Fibroblast of lung (primary cell): Measurements from ENCODE around the gene PPP1R9A. TPM values are rescaled to one million over a fixed set of nuclear protein-coding genes. Genes with fewer than 3 reads are reported as not detected.

Source experiments
- DNase-seq, 2 donors: peaks; one replicate each; pipeline versions ENCODE4 v3.0.0 to v3.0.0-alpha.2; 2010; ENCODE audit warnings: low read depth in 2 of 2
- H2AFZ ChIP-seq: 2 replicates; pipeline ENCODE4 v1.5.1; 2012; ENCODE audit warnings: low read length, control low read depth, inconsistent platforms
- H3K27ac ChIP-seq: 2 replicates; pipeline ENCODE4 v1.5.1; 2011; ENCODE audit warnings: low read length, control low read depth; ENCODE audit not compliant: insufficient read depth
- H3K27me3 ChIP-seq: 2 replicates; pipeline ENCODE4 v1.5.1; 2011; ENCODE audit warnings: mild to moderate bottlenecking, low read length; ENCODE audit not compliant: control insufficient read depth, insufficient read depth
- H3K36me3 ChIP-seq: 2 replicates; pipeline ENCODE4 v1.5.1; 2011; ENCODE audit warnings: low read length; ENCODE audit not compliant: control insufficient read depth, insufficient read depth
- H3K4me1 ChIP-seq: 2 replicates; pipeline ENCODE4 v1.5.1; 2011; ENCODE audit warnings: low read length; ENCODE audit not compliant: control insufficient read depth, insufficient read depth; ENCODE audit errors: extremely low read depth
- H3K4me2 ChIP-seq: 2 replicates; pipeline ENCODE4 v1.5.1; 2011; ENCODE audit warnings: low read length, control low read depth; ENCODE audit not compliant: insufficient read depth; ENCODE audit errors: extremely low read depth
- H3K4me3 ChIP-seq, 4 experiments: fragments of 200-600 bp in 1 of 4; sonication (generic) in 1 of 4; replicated peaks in 1 of 4; 2 replicates each; pipeline ENCODE4 v1.5.1; 2011 to 2016; ENCODE audit warnings: low read length in 4 of 4, low read depth in 3 of 4, mild to moderate bottlenecking in 3 of 4, control low read depth in 2 of 4, inconsistent platforms in 1 of 4, mixed read lengths in 1 of 4; ENCODE audit not compliant: insufficient read depth in 1 of 4; ENCODE audit errors: control extremely low read depth in 1 of 4
- H3K79me2 ChIP-seq: 2 replicates; pipeline ENCODE4 v1.5.1; 2012; ENCODE audit warnings: mild to moderate bottlenecking, low read length, inconsistent platforms; ENCODE audit not compliant: control insufficient read depth, insufficient read depth
- H3K9ac ChIP-seq: 2 replicates; pipeline ENCODE4 v1.5.1; 2011; ENCODE audit warnings: mild to moderate bottlenecking, low read length, control low read depth; ENCODE audit not compliant: insufficient read depth
- H3K9me3 ChIP-seq: 2 replicates; pipeline ENCODE4 v1.5.1; 2012; ENCODE audit warnings: low read depth, low read length; ENCODE audit not compliant: control insufficient read depth, insufficient read depth
- H4K20me1 ChIP-seq: 2 replicates; pipeline ENCODE4 v1.5.1; 2011; ENCODE audit warnings: low read length; ENCODE audit not compliant: control insufficient read depth, insufficient read depth; ENCODE audit errors: extremely low read depth
- CTCF ChIP-seq, 2 donors: IDR thresholded peaks in 1 of 2; conservative IDR thresholded peaks in 1 of 2; 1 replicate in 1 of 2; 2 replicates in 1 of 2; pipeline ENCODE4 v1.5.1; 2011 to 2012; ENCODE audit warnings: low read length in 2 of 2, control low read depth in 1 of 2, inconsistent platforms in 1 of 2, low read depth in 1 of 2, mild to moderate bottlenecking in 1 of 2
- EZH2 ChIP-seq: IDR thresholded peaks from 2 replicates; pipeline ENCODE4 v1.5.1; 2012; ENCODE audit warnings: low read length, control low read depth, mild to moderate bottlenecking; ENCODE audit errors: missing control alignments
- polyA plus RNA-seq, 2 donors: library from polyadenylated mRNA; depleted of rRNA in 1 of 2; stranded (reverse) in 1 of 2; unstranded in 1 of 2; fragments of >200 nt; gene quantifications; 2 replicates each; pipeline ENCODE4 v1.2.1, GENCODE V29; 2011 to 2012; ENCODE audit warnings: missing spikeins in 1 of 2
- total RNA-seq: library from RNA; depleted of rRNA; stranded (reverse); fragments of >200 nt; gene quantifications from 2 replicates; pipeline ENCODE4 v1.2.1, GENCODE V29; 2014

Gene PPP1R9A
- total and polyA plus RNA-seq, 2 donors (not counting 1 experiment from before 2014, with no cell fraction given), result 0.68 to 3.3 TPM

DNA sequence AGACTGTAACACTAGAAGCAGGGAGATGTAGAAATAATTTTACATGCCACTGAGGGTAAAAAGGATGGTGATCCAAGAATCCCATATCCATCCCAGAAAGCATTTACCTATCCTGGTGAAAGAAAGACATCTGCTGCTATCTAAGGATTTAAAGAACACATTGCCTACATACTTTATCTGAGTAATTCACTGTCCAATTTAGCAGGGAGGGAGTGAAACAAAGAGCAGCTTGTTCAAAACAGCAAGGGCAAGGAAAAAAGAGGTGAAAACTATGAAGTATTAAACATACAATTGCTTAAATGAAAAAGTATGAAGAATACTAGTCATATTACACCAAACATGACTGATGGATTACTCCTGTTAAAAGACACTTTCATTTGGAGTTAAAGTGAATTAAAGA lies 206.2 kb downstream of the PPP1R9A start:
- H2AFZ ChIP-seq, result no peak overlapping the region
- no peaks in the 10 kb centered on the region for H3K27me3 ChIP-seq
- DNase-seq, result no peak
- H3K9me3 ChIP-seq, result no peaks in the 10 kb centered on the region
- no peaks in the 10 kb centered on the region for H4K20me1 ChIP-seq
- H3K79me2 ChIP-seq, result no peaks in the 10 kb centered on the region
- no peak overlapping the region for H3K4me2 ChIP-seq
- H3K4me3 ChIP-seq, result no peak overlapping the region
- no peak overlapping the region for H3K9ac ChIP-seq
- H3K36me3 ChIP-seq, result no peaks in the 10 kb centered on the region
- TF ChIP-seq EZH2, result no peak
- no peaks in the 10 kb centered on the region for H3K4me1 ChIP-seq
- no peak overlapping the region for H3K27ac ChIP-seq

DNA sequence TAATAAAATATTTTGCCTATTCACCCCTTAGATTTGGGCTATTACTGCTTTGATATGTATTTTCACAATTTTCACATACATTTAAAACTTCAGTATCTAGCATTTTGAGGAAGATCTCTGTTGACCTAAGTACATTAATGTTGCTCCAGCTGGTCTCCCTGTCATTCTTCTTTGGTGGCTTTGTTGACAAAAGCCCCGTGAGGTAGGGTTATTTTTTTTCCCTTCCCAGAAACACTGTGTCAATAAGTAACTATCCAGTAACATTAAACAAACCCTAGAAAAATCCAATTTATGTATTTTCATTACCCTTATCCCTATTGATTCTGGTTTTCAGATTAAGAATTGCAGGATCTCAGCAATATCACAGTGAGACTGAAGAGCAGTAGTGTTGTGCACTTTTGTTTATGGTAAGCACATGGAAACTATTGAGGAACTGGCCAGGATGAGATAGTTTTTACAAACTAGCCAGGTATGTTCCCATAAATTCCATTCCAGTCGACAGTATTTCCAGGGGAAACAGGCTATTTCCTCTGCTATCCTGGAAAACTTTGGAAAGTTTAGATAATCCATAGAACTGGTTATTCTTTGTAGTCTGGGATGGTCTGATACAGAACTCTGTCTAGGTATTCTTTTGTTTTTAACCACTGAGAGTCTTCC lies 218.8 kb downstream of the PPP1R9A start:
- Histone ChIP-seq H3K4me3 (no peak overlapping the region), H3K36me3 (no peaks in the 10 kb centered on the region)

DNA sequence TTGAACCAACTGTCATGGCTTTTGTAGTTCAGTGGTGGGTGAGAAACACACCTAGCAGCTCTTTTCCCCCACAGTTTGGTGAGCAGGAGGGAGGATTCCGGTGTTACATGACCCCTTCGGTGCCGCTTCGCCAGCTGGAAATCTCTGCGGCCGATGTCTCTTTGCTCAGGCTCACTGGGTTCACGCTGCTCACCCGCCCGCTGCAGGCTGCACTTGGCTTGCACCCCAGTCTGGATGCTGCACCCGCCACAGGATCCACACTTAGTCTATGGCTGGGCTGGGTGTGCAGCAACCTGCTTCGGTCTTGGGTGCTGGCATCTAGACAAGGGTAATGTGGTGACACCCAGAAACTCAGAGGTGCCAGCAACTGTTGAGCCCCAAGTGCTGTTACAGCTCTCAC lies 225.1 kb downstream of the PPP1R9A start:
- Histone ChIP-seq H3K79me2 (no peaks in the 10 kb centered on the region), H3K4me2 (no peak overlapping the region), H3K27me3 (no peaks in the 10 kb centered on the region), H3K27ac (no peak overlapping the region), H3K9me3 (no peaks in the 10 kb centered on the region), H3K36me3 (no peaks in the 10 kb centered on the region), H3K4me1 (no peaks in the 10 kb centered on the region), H2AFZ (no peak overlapping the region), H3K4me3 (no peak overlapping the region), H4K20me1 (no peaks in the 10 kb centered on the region), H3K9ac (no peak overlapping the region)
- no peak for TF ChIP-seq EZH2
- no peak for TF ChIP-seq CTCF (conservative IDR thresholded peaks at IDR 0.05 in 1 of 2, IDR thresholded peaks at IDR 0.05 in 1 of 2; ENCODE audit: low read depth in 1 of 2, low read length in 2 of 2)
- DNase-seq, result no peak

More for the DNA sequence above, 218.8 kb downstream of the PPP1R9A start:
- no peak for DNase-seq
- Histone ChIP-seq H3K9me3 (no peaks in the 10 kb centered on the region), H3K4me1 (no peaks in the 10 kb centered on the region), H3K4me2 (no peak overlapping the region), H2AFZ (no peak overlapping the region), H4K20me1 (no peaks in the 10 kb centered on the region), H3K27me3 (no peaks in the 10 kb centered on the region), H3K9ac (no peak overlapping the region), H3K27ac (no peak overlapping the region), H3K79me2 (no peaks in the 10 kb centered on the region)
- TF ChIP-seq EZH2, result no peak
- TF ChIP-seq CTCF (conservative IDR thresholded peaks at IDR 0.05 in 1 of 2, IDR thresholded peaks at IDR 0.05 in 1 of 2; ENCODE audit: low read depth in 1 of 2, low read length in 2 of 2), result no peak
